DOHH2 (cell line): ENCODE measurements around the gene TUBG2.
"Not testable (repeated sequence)": the region's sequence is repeated elsewhere in the genome, so short reads cannot be mapped to it uniquely, and the experiment has no call there.

Experiments
- CTCF ChIP-seq: fragments of 200-600 bp; sonication (generic); IDR thresholded peaks from one replicate; pipeline ENCODE4 v1.5.1; 2014; ENCODE audit warnings: antibody characterized with exemption, mild to moderate bottlenecking, low read depth, low read length; ENCODE audit not compliant: poor library complexity, severe bottlenecking
- EZH2phosphoT487 ChIP-seq: fragments of 200-600 bp; sonication (generic); IDR thresholded peaks from 2 replicates; pipeline ENCODE4 v1.6.1; 2017; ENCODE audit warnings: borderline replicate concordance, mild to moderate bottlenecking, antibody characterized with exemption, low read length, moderate library complexity, mixed read lengths

GRCh38 chr17:42609814-42610801 lies 49.0 kb upstream of the TUBG2 start:
- not testable (repeated sequence) for TF ChIP-seq CTCF, EZH2phosphoT487
